Astrocyte (in vitro differentiated cells and primary cell): ENCODE data around the gene DNAAF5.

Experiments used
- EZH2 ChIP-seq: IDR thresholded peaks from 2 replicates; pipeline ENCODE4 v1.6.1; 2012; ENCODE audit warnings: mild to moderate bottlenecking, low read length, inconsistent platforms; ENCODE audit not compliant: insufficient read depth
- TF ChIP-seq, protein P1 (sequence below): IDR thresholded peaks from 2 replicates; pipeline ENCODE4 v1.5.1; 2011; ENCODE audit warnings: low read depth, mild to moderate bottlenecking, inconsistent platforms, low read length, moderate library complexity; ENCODE audit not compliant: insufficient read depth

DNA sequence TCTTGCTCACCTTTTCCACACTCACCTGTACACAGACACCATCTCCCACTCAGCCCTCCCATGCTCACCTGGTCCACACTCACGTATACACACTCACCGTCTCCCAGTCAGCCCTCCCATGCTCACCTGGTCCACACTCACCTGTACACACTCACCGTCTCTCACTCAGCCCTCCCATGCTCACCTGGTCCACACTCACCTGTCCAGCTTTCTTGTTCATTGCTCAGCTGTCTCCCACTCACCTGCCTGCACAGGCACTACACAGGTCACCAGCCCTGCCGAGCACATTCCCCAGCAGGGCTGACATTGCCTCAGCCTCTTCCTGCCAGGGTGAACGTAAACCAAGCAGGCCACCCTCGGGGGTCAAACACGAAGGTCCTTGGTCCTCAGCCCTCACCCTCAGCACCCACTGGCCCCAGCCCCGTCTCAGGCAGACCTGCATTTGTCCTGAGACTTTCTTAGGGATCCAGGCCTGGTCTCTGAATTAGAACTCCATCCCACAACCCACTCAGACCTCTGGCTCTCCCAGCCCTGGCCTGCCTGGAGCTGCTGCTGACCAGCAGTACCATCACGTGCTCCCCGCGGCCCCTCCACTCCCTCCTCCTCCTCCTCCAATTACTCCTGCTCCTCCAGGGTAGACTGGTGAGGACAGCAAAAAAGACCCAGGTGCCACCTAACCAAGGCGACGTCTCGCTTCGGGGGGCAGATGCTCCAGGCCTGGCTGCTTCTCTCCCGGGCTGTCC, 12.8 kb upstream of the DNAAF5 start:
- TF ChIP-seq, protein P1, sequence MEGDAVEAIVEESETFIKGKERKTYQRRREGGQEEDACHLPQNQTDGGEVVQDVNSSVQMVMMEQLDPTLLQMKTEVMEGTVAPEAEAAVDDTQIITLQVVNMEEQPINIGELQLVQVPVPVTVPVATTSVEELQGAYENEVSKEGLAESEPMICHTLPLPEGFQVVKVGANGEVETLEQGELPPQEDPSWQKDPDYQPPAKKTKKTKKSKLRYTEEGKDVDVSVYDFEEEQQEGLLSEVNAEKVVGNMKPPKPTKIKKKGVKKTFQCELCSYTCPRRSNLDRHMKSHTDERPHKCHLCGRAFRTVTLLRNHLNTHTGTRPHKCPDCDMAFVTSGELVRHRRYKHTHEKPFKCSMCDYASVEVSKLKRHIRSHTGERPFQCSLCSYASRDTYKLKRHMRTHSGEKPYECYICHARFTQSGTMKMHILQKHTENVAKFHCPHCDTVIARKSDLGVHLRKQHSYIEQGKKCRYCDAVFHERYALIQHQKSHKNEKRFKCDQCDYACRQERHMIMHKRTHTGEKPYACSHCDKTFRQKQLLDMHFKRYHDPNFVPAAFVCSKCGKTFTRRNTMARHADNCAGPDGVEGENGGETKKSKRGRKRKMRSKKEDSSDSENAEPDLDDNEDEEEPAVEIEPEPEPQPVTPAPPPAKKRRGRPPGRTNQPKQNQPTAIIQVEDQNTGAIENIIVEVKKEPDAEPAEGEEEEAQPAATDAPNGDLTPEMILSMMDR, result no peak
- no peak for TF ChIP-seq EZH2
